GM12892 (cell line): ENCODE data around the gene ME1.
"Not testable (repeated sequence)": the region's sequence is repeated elsewhere in the genome, so short reads cannot be mapped to it uniquely, and the experiment has no call there.

Experiments used
- DNase-seq: peaks from one replicate; pipeline ENCODE4 v3.0.0; 2011; ENCODE audit not compliant: insufficient read length
- FAIRE-seq: peaks from 2 replicates; lab custom pipeline; 2011; peaks lifted over from hg19 to GRCh38; lab: Jason Lieb, UNC
- POLR2A ChIP-seq: IDR thresholded peaks from 2 replicates; pipeline ENCODE4 v1.6.1; 2011; ENCODE audit warnings: low read depth, low read length, control low read depth
- POLR2AphosphoS5 ChIP-seq: IDR thresholded peaks from 2 replicates; pipeline ENCODE4 v1.6.1; 2011; ENCODE audit warnings: low read depth, low read length, control low read depth
- TAF1 ChIP-seq: IDR thresholded peaks from 2 replicates; pipeline ENCODE4 v1.6.1; 2011; ENCODE audit warnings: low read depth, mild to moderate bottlenecking, control low read depth, low read length, borderline replicate concordance

The ME1 gene

GRCh38 chr6:83462524-83462923 is 31.7 kb upstream of the ME1 start:
- TF ChIP-seq TAF1 (no peak), POLR2AphosphoS5 (no peak), POLR2A (no peak)
- DNase-seq (no peak), FAIRE-seq (no peak)

GRCh38 chr6:83461438-83461837 is 30.6 kb upstream of the ME1 start:
- FAIRE-seq = no peak
- no peak for TF ChIP-seq TAF1
- TF ChIP-seq POLR2AphosphoS5 = no peak
- TF ChIP-seq POLR2A = no peak
- no peak for DNase-seq

DNA sequence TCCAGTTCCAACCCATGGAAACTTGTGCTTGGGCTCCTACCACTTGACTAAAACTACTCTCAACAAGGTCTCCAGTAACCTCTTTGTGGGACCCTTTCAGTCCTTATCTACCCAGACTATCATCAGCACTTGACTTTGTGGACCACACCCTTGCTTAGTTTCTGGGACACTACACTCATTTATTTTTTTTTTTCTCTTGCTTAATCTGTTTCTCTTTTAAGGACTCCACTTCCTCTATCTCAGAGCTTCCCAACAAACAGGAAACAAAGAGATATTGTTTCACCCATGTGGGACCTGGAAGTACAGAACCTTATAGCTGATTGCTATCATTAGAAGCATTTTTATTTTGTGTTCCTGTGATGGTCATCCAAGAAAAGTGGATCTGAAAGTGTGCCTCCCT is 28.8 kb upstream of the ME1 start:
- DNase-seq (no peak), FAIRE-seq (no peak)
- TF ChIP-seq TAF1 (no peak), POLR2AphosphoS5 (no peak), POLR2A (no peak)

- not testable (repeated sequence) for FAIRE-seq, DNase-seq
Measured at GRCh38 chr6:83450015-83450414, 19.2 kb upstream of the ME1 start.

DNA sequence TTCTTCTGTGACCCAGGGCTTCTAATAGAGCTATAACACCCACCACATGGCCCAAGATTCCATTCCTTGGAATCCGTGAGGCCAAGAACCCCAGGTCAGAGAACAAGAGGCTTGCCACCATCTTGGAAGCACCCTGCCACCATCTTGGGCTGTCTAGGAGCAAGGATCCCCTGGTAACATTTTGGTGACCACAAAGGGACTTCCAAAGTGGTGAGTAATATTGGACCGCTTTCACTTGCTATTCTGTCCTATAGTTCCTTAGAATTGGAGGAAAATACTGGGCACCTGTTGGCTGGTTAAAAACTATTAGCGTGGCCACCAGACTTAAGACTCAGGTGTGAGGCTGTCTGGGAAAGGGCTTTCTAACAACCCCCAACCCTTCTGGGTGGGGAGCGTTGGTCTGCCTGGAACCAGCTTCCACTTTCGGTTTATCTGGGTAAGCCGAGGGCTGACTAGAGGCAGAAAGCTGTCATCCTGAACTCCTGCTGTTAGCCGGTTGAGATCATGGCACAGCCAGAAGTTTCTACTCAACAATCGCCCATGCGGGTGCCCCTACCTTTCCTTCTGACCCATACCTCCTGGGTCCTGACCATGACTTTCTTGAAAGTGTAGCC is 13.3 kb upstream of the ME1 start:
- not testable (repeated sequence) for DNase-seq, FAIRE-seq

GRCh38 chr6:83443516-83443915 is 12.7 kb upstream of the ME1 start:
- TF ChIP-seq POLR2A (no peak), POLR2AphosphoS5 (no peak)
- FAIRE-seq (no peak), DNase-seq (no peak)

DNA sequence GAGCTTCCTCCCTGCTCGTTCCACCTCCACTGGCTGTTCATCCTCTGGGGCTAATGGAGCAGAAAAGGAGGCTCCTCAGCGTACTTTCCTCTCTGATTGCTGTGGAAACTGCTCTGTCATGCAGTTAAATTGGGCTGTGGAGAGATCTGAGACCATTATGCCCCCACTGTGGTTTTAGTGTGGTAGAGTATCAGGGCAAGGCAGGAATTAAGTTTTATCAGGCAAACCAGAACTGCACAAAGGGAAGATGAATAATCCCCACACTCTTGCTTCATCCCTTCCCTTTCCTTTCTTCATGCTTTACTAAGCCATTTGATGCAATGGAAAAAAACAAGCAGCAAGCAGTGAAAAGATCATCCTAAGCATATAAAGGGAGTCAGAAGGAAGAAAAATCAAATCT is 11.9 kb upstream of the ME1 start:
- DNase-seq = no peak
- no peak for FAIRE-seq
- TF ChIP-seq TAF1 (no peak), POLR2AphosphoS5 (no peak), POLR2A (no peak)

DNA sequence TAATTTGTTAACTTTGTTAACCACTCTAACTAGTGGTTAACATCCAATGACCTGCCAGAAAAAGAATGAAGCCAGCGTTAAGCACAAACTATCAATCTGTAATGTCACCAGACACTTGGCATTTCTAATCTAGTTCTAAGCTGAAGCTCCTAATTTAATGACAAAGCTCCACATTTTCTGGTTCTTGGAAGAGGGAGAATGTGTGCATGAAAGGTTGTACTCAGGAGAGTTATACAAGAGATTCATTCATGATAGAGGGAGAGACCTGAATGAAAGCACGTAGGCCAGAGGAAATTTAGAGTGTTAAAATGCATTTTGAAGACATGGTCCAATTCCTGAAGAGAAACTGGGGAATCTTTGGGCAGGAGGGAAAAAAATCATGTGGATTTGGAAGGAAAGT is 8.3 kb upstream of the ME1 start:
- no peak for FAIRE-seq
- TF ChIP-seq POLR2A = no peak
- TF ChIP-seq POLR2AphosphoS5 = no peak
- no peak for TF ChIP-seq TAF1
- DNase-seq = no peak

DNA sequence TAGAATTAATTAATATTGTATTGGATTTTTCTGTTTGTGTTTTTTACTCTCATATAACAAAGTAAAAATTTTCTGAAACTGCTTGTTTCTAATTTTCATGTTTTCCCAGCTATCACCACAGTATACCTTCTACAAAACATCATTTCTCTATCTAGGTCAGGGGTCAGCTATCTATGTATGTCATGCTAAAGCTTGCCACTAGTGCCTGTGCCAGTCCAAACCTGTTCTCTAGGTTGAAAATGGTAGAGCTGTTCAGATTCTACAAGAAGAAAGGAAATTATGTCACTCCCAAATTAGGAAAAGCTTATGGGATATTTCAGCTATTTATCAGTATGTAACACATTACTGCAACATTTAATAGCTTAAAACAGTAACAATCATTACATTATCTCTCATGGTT is 5.8 kb upstream of the ME1 start:
- no peak for FAIRE-seq
- TF ChIP-seq POLR2A = no peak
- TF ChIP-seq TAF1 = no peak
- no peak for TF ChIP-seq POLR2AphosphoS5

DNA sequence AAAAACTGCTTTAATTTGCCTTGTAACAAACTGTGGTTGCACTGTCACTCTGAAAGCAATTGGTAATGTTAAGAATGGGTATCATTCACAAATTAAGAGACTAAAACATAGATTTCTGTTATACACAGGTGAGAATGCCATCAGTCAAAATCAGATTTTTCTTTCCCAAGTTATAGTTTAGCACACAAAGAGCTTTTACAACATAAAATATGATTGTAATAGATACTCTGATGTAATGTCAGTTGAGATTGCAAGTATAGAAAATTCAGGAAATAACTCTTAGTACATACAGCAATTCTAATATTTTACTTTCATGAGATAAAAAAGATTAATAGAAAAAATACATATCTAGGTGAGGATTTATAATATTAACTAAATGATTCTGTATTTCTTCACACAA is 2.3 kb upstream of the ME1 start:
- FAIRE-seq = no peak
- TF ChIP-seq POLR2AphosphoS5 (no peak), POLR2A (no peak), TAF1 (no peak)
- no peak for DNase-seq

More for the DNA sequence above, 5.8 kb upstream of the ME1 start:
- DNase-seq = no peak

DNA sequence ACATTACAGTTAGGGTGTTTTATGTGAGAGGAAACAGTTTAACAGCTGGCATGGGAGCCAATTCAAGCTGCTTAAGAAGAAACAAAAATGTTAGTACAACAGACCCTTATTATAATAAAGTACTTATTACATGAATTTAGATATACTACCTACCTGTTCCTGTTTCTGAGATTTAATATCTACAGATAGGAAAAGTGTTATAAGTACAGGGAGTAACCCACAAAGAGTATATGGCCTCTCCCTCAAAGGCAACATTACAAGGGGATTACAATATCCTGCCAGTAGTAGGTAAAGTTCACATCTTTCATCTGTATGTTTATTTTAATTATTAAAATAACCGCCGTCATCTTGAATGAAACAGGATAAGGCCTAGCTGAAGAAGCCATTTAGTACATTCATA is 1.8 kb upstream of the ME1 start:
- FAIRE-seq = no peak
- TF ChIP-seq POLR2A = no peak
- TF ChIP-seq TAF1 = no peak
- TF ChIP-seq POLR2AphosphoS5 = no peak
- DNase-seq = no peak

- DNase-seq (no peak), FAIRE-seq (no peak)
- TF ChIP-seq TAF1 = no peak
- TF ChIP-seq POLR2A = no peak
- TF ChIP-seq POLR2AphosphoS5 = no peak
Measured at GRCh38 chr6:83431545-83432155, 799 bp upstream of the ME1 start.
